Neural progenitor cell (in vitro differentiated cells): ENCODE results near the gene HDAC8.

Experiments used
- EZH2 ChIP-seq: fragments of 200-600 bp; sonication (generic); IDR thresholded peaks from 2 replicates; pipeline ENCODE4 v1.6.1; 2017; ENCODE audit warnings: antibody characterized with exemption, mild to moderate bottlenecking, moderate library complexity
- EZH2phosphoT487 ChIP-seq: fragments of 200-600 bp; sonication (generic); IDR thresholded peaks from 2 replicates; pipeline ENCODE4 v1.6.1; 2017; ENCODE audit warnings: antibody characterized with exemption
- TF ChIP-seq, protein P1 (sequence below): fragments of 200-600 bp; sonication (generic); IDR thresholded peaks from 2 replicates; pipeline ENCODE4 v1.5.1; 2017; ENCODE audit warnings: antibody characterized with exemption, mild to moderate bottlenecking

DNA sequence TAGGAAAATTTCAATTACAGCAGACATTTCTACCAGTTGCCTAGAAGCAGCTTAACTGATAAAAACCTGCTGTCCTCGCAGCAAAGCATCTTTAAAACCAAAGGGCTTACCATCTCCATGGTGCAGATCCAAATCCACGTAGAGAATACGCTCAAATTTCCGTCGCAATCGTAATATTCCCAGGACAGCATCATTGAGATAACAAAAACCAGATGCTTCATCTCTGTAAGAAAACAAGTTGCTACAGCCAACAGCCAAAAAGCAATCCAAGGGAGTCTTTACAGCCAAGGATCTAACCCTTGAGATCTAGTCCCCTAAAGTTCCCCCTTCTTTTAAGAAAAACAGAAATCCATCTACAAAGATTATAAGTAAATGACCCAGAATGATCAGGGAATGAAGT lies 77.6 kb downstream of the HDAC8 start:
- TF ChIP-seq, protein P1, sequence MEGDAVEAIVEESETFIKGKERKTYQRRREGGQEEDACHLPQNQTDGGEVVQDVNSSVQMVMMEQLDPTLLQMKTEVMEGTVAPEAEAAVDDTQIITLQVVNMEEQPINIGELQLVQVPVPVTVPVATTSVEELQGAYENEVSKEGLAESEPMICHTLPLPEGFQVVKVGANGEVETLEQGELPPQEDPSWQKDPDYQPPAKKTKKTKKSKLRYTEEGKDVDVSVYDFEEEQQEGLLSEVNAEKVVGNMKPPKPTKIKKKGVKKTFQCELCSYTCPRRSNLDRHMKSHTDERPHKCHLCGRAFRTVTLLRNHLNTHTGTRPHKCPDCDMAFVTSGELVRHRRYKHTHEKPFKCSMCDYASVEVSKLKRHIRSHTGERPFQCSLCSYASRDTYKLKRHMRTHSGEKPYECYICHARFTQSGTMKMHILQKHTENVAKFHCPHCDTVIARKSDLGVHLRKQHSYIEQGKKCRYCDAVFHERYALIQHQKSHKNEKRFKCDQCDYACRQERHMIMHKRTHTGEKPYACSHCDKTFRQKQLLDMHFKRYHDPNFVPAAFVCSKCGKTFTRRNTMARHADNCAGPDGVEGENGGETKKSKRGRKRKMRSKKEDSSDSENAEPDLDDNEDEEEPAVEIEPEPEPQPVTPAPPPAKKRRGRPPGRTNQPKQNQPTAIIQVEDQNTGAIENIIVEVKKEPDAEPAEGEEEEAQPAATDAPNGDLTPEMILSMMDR: no peak
- no peak for TF ChIP-seq EZH2
- TF ChIP-seq EZH2phosphoT487: no peak
